NB4 (cell line): ENCODE results near the gene SFXN5.

Source experiments
- DNase-seq: peaks from one replicate; pipeline ENCODE4 v3.0.0; 2010; ENCODE audit warnings: low read depth
- H3K4me3 ChIP-seq: one replicate; pipeline ENCODE4 v1.5.1; 2011; ENCODE audit warnings: mild to moderate bottlenecking, low read depth, low read length, moderate library complexity
- CTCF ChIP-seq: IDR thresholded peaks from one replicate; pipeline ENCODE4 v1.5.1; 2012; ENCODE audit warnings: low read depth, low read length
- MAX ChIP-seq: IDR thresholded peaks from 2 replicates; pipeline ENCODE4 v1.6.1; 2011; ENCODE audit warnings: low read depth, low read length
- MYC ChIP-seq: IDR thresholded peaks from 2 replicates; pipeline ENCODE4 v1.6.1; 2011; ENCODE audit warnings: low read depth, low read length
- POLR2A ChIP-seq: IDR thresholded peaks from 2 replicates; pipeline ENCODE4 v1.6.1; 2011; ENCODE audit warnings: mild to moderate bottlenecking; ENCODE audit not compliant: insufficient read length; ENCODE audit errors: extremely low read depth

Gene SFXN5

GRCh38 chr2:72940361-72940760 is 131.2 kb downstream of the SFXN5 start:
- TF ChIP-seq CTCF (no peak), MYC (no peak), MAX (no peak), POLR2A (no peak)
- no peak for DNase-seq
- H3K4me3 ChIP-seq, result no peak overlapping the region

- TF ChIP-seq CTCF, result no peak
- no peak for TF ChIP-seq MYC
- TF ChIP-seq POLR2A, result no peak
- TF ChIP-seq MAX, result no peak
- DNase-seq, result no peak
- no peak overlapping the region for H3K4me3 ChIP-seq
Measured at GRCh38 chr2:72938455-72938854, 133.1 kb downstream of the SFXN5 start.

GRCh38 chr2:72937356-72937669 is 134.2 kb downstream of the SFXN5 start:
- no peak for DNase-seq
- TF ChIP-seq CTCF (no peak), MAX (no peak), POLR2A (no peak), MYC (no peak)
- H3K4me3 ChIP-seq, result no peak overlapping the region

- H3K4me3 ChIP-seq, result no peak overlapping the region
- TF ChIP-seq CTCF (no peak), POLR2A (no peak), MYC (no peak), MAX (no peak)
- DNase-seq, result no peak
Measured at GRCh38 chr2:72936660-72937355, 134.7 kb downstream of the SFXN5 start.

- no peak for DNase-seq
- TF ChIP-seq MAX, result no peak
- no peak for TF ChIP-seq POLR2A
- no peak for TF ChIP-seq CTCF
- no peak for TF ChIP-seq MYC
- no peak overlapping the region for H3K4me3 ChIP-seq
Measured at GRCh38 chr2:72935611-72935957, 135.9 kb downstream of the SFXN5 start.
